ENCODE data around the gene CHD2.

- no peak for TF ChIP-seq CTCF (conservative IDR thresholded peaks at IDR 0.05)
- TF ChIP-seq EZH2 (IDR thresholded peaks at IDR 0.05; ENCODE audit: low read depth) = no peak
Observed at GRCh38 chr15:93050648-93051047, 150.5 kb downstream of the CHD2 start.
